GM18498 (cell line): ENCODE data around the gene MAD2L1.
A peak's percentile ranks its signal among the peaks of the same experiment; 100 is the strongest.

Experiments used
- ATAC-seq: cut with Tn5 transposase; IDR thresholded peaks from one replicate; pipeline ENCODE4 v1.9.1; 2021; ENCODE audit warnings: mild to moderate bottlenecking, moderate library complexity; ENCODE audit not compliant: unreplicated experiment

Gene MAD2L1

DNA sequence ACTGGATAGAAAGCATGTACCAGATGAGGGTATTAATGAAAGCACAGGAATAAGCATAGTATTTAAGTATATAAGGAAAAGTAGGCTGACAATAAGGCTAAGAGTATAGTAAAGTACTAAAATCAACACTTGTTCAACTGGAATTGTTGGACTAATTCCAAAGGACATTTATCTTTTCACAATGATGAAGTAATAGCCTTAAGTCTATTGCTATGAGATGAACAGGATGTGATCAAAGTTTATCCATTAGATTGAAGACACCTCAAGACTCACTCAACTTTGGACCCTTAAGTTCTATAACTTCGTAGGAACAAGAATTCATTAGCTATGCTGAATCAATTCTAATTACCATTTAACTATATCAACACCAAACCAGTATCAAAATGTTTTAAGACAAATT, 7.6 kb downstream of the MAD2L1 start:
- no peak for ATAC-seq

DNA sequence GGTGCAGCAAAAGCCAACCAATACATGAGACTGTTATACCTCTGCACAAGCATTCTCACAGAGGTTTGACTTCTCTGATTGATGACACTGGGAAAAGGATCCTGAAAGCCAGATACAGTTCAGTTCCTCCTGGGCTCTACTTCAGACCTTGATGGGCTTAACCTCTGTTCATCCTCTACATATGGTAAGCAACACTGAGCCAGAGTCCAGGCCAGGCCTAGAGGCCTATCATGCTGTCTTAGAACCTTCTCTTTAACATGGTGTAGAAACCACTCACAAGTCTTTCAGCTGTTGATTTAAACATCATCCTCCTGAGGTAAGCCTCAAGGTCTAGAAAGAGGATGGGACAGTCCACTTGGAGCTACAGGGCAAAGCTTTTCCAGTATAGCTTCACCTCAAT, 9.2 kb downstream of the MAD2L1 start:
- ATAC-seq, result no peak

DNA sequence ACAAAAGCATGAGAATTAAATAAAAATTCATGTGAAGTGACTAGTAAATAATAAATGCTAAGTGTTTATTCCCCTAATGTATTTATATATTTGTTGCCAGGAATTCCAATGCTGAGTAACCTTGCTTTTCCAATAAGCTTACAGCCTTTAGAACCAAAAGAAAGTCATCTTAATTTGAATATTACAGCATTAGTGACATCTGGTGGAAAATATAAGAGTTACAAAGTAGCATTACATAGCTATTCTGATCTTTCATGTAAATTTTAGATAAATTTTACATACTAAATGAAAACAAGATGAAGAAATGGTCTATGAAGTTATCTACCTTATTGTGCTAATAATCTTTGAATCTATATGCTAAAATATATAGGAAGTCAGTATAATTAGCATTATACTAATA, 10.4 kb downstream of the MAD2L1 start:
- peak; percentile 38 for ATAC-seq

DNA sequence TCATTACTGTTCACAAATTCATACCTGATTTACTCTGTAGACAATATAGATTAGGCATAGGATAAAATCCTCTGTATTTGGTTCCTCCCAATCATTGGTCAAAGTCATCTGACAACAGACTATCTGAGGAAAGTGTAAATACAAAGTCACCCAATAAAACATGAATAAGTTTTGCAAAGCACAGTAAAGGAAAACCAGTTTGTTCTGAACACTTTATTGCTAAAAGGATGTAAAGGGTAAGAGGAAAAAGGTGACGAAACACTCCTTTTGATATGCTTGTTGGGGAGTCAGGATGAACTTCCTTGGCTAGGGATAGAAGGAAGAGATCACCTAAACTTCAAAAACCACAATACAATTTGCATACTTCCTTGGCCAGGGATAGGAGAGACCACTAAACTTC, 10.9 kb downstream of the MAD2L1 start:
- no peak for ATAC-seq

- no peak for ATAC-seq
These were observed 11.5 kb downstream of the MAD2L1 start for GRCh38 chr4:120055162-120055561.

- peak; percentile 74 for ATAC-seq
These were observed 12.7 kb downstream of the MAD2L1 start for GRCh38 chr4:120053911-120054310.

- no peak for ATAC-seq
These were observed 13.8 kb downstream of the MAD2L1 start for GRCh38 chr4:120052856-120053255.

DNA sequence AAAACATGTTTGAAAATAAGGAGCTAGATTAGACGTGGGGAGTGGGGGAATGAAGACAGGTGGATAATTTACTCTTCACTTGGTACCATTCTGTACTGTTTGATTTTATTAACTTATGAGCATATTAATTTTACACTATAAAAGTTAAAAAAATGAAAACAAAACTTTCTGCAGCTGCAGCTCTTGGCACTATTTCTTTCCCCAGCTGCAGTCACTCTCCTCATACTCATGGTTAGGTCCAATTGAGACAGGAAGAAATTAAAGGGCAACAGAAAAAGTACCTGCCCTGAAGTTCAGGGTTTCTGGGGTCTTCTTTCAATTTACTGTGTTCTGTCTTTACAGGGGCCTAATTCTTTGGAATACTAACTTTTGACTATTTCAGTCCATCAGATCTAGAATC, 15.4 kb downstream of the MAD2L1 start:
- ATAC-seq, result no peak

- ATAC-seq, result peak; percentile 90
These were observed 16.7 kb downstream of the MAD2L1 start for GRCh38 chr4:120049732-120050494.

DNA sequence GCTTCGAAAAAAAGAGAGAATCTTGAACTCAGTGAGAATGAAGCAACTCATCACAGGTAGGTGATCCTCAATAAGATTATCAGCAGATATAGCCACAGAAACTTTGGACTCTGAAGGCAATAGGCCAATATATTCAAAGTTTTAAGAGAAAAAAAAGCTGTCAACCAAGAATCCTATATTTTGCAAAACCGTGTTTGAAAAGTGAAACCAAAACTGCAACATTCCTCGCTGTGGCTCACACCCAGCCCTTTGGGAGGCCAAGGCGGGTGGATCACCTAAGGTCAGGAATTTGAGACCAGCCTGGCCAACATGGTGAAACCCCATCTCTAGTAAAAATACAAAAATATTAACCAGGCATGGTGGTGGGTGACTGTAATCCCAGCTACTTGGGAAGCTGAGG, 22.8 kb downstream of the MAD2L1 start:
- ATAC-seq, result no peak

DNA sequence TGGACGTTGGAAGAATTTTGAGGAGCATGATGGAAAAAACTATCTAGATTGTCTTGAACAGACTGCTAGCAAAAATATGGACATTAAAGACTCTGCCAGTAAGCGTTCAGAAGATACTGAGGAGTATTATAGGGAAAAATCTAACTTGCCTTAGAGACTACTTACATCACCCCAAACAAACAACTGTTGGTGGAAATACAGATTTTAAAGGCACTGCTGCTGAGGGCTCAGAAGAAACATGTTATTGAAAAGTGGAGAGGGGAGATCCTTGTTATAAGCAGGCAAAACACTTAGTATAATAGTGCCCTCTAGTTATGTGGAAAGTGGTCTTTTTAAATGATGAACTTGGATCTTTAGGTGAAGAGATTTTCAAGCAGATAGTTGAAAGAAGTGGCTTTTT, 29.2 kb downstream of the MAD2L1 start:
- no peak for ATAC-seq

- no peak for ATAC-seq
These were observed 31.7 kb downstream of the MAD2L1 start for GRCh38 chr4:120034913-120035312.

GRCh38 chr4:120026853-120027252, 39.8 kb downstream of the MAD2L1 start:
- ATAC-seq, result no peak

DNA sequence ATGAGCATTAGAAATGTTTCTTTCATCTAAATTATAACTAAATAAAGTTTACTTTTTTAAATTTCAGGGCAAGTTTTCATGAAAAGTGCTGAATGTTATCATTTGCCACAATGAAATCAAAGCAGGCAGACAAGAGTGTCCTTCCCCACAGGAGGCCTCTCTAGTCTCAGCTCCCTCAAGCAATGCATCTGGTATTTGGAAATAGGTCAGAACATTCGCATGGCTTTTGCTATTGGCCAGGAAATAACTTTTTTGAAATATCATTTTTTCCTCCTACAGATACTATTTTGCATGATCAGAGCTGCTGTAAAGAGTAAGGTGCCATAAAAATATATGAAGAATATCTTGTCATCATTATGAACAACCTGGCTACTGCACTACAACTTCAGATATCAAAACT, 41.1 kb downstream of the MAD2L1 start:
- ATAC-seq, result no peak

DNA sequence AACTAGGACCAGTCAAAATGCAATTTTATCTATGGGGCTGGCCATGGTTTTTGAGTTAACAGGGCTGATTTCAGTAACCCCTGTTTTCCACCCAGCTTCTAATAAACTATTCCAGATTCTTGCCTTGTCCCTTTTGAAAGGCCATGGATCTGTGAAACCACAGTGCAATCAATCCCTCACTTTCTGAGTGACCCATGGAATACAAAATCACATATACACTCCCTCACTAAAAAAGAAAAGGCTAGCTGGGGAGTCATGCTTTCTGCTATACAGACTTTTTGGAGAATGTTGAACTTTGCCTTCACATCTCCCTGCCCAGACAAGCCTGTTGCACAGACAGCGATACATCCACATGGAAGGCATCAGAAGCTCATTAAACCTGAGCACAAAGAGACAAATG, 47.9 kb downstream of the MAD2L1 start:
- no peak for ATAC-seq

- ATAC-seq, result no peak
These were observed 48.5 kb downstream of the MAD2L1 start for GRCh38 chr4:120017939-120018692.

GRCh38 chr4:120011725-120012124, 54.9 kb downstream of the MAD2L1 start:
- no peak for ATAC-seq

DNA sequence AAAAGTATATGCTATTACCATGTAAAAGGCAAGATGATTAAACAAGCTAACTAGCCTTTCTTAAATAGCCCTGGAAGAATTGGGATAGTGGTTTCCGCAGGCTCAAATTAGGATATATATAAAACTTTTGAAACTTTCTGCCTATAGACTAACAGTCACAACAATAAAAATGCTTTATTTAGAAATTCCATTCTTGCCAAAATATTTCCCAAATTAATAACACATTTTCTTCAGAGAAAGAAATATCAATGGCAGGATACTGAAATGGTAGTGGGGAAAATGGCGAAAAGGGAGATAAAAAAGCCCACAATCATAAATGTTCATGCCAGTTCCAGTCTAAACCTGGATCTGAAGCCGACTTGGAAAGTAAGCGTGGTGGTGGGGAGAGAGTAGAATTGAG, 56.0 kb downstream of the MAD2L1 start:
- ATAC-seq, result no peak

- no peak for ATAC-seq
These were observed 56.9 kb downstream of the MAD2L1 start for GRCh38 chr4:120009731-120010130.

DNA sequence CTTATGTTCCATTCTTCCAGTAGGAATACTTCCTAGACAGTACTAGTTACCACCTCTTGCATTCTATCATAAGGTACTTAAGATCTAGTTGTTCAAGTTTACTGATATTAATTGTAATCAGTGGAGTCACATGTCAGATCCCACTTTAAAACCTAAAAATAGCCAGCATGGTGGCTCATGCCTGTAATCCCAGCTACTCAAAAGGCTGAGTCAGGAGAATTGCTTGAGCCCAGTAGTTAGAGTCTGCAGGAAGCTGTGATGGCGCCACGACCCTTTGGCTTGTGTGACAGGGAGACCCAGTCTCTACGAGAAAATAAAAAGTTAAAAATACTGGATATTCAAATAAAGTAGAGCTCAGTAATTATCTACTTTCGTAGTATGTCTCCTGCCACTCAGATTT, 57.7 kb downstream of the MAD2L1 start:
- no peak for ATAC-seq

DNA sequence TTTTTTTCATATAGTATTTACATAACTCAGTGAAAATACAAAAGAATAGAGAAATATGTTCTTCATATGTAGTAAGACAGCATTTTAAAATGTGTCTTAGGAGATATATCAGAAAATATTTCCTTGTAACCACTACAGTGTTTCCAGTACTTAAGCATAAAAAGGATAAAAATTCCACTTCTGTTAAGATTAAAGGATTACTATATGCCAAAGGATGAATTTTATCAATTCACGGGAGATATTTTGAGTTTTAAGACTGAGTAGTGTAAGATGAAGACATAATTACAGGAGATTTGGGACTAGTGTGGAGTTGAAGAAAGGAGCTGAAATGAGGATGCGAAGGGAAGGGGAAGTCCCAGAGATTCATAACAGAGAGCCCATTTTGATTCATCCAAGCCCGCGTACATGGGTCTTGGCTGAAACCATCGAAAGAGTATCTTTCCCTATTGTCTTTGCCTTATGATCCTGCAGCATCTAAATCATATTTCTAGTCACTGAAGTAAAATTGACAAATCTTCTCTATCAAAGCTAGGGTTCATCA, 58.7 kb downstream of the MAD2L1 start:
- no peak for ATAC-seq

DNA sequence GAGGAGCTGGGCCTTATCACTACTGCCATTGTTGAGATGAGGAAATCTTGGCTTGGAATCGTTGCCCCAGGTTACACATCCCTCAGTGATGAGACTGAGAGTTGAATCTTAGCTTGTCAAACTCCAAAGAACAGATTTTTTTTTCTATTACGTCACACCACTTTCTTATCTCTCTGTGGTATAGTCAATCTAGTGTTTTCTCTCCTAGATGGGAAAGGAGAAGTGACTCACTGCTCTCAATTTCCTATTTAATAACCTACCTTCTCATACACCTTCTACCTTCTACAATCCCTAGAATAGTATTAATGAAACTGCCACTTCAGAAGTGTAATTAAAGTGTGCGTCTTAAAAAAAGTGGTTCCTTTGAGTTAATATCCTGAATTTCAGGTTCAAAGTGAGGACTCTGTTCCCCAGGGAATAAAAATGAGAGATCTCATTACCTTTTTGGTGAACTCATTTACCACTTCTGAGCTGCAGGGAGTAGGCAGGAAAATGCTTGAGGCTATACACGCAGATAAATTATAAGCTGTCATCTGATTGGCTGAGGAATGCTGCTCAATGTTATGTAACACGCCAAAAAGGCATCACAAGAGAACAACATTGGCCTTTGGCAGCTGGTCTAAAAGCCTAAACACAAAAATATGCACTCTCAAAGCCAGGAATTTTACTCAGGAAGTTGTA, 59.3 kb downstream of the MAD2L1 start:
- ATAC-seq, result no peak
